GM12878 (cell line): ENCODE measurements around the gene GTPBP10.

Experiments
- ATF2 ChIP-seq: IDR thresholded peaks from 2 replicates; pipeline ENCODE4 v1.6.1; 2012; ENCODE audit warnings: low read length, inconsistent platforms
- BCLAF1 ChIP-seq: fragments of 450-650 bp; IDR thresholded peaks from 2 replicates; pipeline ENCODE4 v1.6.1; 2017; ENCODE audit warnings: antibody characterized with exemption, mild to moderate bottlenecking, moderate library complexity
- CREM ChIP-seq: IDR thresholded peaks from 2 replicates; pipeline ENCODE4 v1.6.1; 2014; ENCODE audit warnings: antibody characterized with exemption, low read depth
- CTCF ChIP-seq, 3 experiments: IDR thresholded peaks in 2 of 3; conservative IDR thresholded peaks in 1 of 3; 2 replicates each; pipeline ENCODE4 v1.5.1; 2011; ENCODE audit warnings: low read depth in 3 of 3, low read length in 3 of 3, mild to moderate bottlenecking in 3 of 3, control low read depth in 2 of 3, moderate library complexity in 2 of 3, inconsistent platforms in 1 of 3, mixed read lengths in 1 of 3; ENCODE audit not compliant: control insufficient read depth in 2 of 3, insufficient read depth in 1 of 3; ENCODE audit errors: extremely low read depth in 1 of 3
- EP300 ChIP-seq, 2 experiments: fragments of 150-350 bp in 1 of 2; IDR thresholded peaks; 2 replicates each; pipeline ENCODE4 v1.6.1; 2011 to 2012; ENCODE audit warnings: low read depth in 2 of 2, low read length in 2 of 2, borderline replicate concordance in 1 of 2, improper control_type of control experiment in 1 of 2, inconsistent platforms in 1 of 2; ENCODE audit not compliant: control insufficient read depth in 1 of 2
- EZH2 ChIP-seq: IDR thresholded peaks from 2 replicates; pipeline ENCODE4 v1.6.1; 2012; ENCODE audit warnings: low read depth, mild to moderate bottlenecking, control low read depth, inconsistent platforms, low read length, borderline replicate concordance; ENCODE audit not compliant: control insufficient read depth
- NFIC ChIP-seq: IDR thresholded peaks from 2 replicates; pipeline ENCODE4 v1.6.1; 2012; ENCODE audit warnings: low read depth, mild to moderate bottlenecking, inconsistent platforms, low read length, moderate library complexity
- PBX3 ChIP-seq: IDR thresholded peaks from 2 replicates; pipeline ENCODE4 v1.6.1; 2011; ENCODE audit warnings: mild to moderate bottlenecking, low read depth, low read length, moderate library complexity; ENCODE audit not compliant: insufficient replicate concordance
- POLR2AphosphoS5 ChIP-seq: IDR thresholded peaks from 2 replicates; pipeline ENCODE4 v1.6.1; 2011; ENCODE audit warnings: mild to moderate bottlenecking, low read length, inconsistent platforms
- RELA ChIP-seq: fragments of 450-650 bp; IDR thresholded peaks from 2 replicates; pipeline ENCODE4 v1.8.0; 2014; ENCODE audit warnings: borderline replicate concordance; ENCODE audit not compliant: partially characterized antibody
- SREBF1 ChIP-seq: IDR thresholded peaks from 2 replicates; pipeline ENCODE4 v1.6.1; 2012; ENCODE audit warnings: mild to moderate bottlenecking, low read length
- TAF1 ChIP-seq: IDR thresholded peaks from 2 replicates; pipeline ENCODE4 v1.6.1; 2011; ENCODE audit warnings: mild to moderate bottlenecking, low read depth, low read length, borderline replicate concordance
- ZNF274 ChIP-seq: IDR thresholded peaks from one replicate; pipeline ENCODE4 v1.8.0; 2011; ENCODE audit not compliant: insufficient read length, insufficient read depth

GRCh38 chr7:90326500-90326899, 20.0 kb upstream of the GTPBP10 start:
- TF ChIP-seq BCLAF1 (no peak), ATF2 (no peak), CTCF (IDR thresholded peaks at IDR 0.05 in 2 of 3, conservative IDR thresholded peaks at IDR 0.05 in 1 of 3; ENCODE audit: control insufficient read depth in 2 of 3, extremely low read depth in 1 of 3, insufficient read depth in 1 of 3, low read depth in 3 of 3, low read length in 3 of 3) (no peak), EZH2 (no peak), EP300 (IDR thresholded peaks at IDR 0.05; ENCODE audit: borderline replicate concordance in 1 of 2, control insufficient read depth in 1 of 2, low read depth in 2 of 2, low read length in 2 of 2) (no peak), CREM (no peak), RELA (no peak), TAF1 (no peak), NFIC (no peak), SREBF1 (no peak), POLR2AphosphoS5 (no peak), PBX3 (no peak), ZNF274 (no peak)
